OCI-LY7 (cell line): ENCODE data around the gene SOAT2. TPM values are rescaled to one million over a fixed set of nuclear protein-coding genes. Genes with fewer than 3 reads are reported as not detected.

Experiments used
- BruUV-seq: library from RNA; stranded (reverse); fragments of 400-500 nt; replicated peaks from 2 replicates; lab custom pipeline; 2021; lab: Mats Ljungman, UMichigan
- CTCF ChIA-PET: fragments of 300-600 bp; sonication (Branson Sonifier 250); formaldehyde crosslinking; loops from one replicate; lab custom pipeline; 2022; ENCODE audit warnings: antibody characterized with exemption; ENCODE audit not compliant: unreplicated experiment; lab: Charles Lee
- POLR2A ChIA-PET: fragments of 300-600 bp; sonication (Branson Sonifier 250); formaldehyde crosslinking; loops from one replicate; lab custom pipeline; 2022; ENCODE audit warnings: antibody characterized with exemption; lab: Charles Lee
- DNase-seq: peaks from one replicate; pipeline ENCODE4 v3.0.0-alpha.2; 2015; ENCODE audit warnings: low spot score
- H2AFZ ChIP-seq: fragments of 200-600 bp; sonication (generic), shearing (Covaris generic); 2 replicates; pipeline ENCODE4 v1.6.1; 2014; ENCODE audit warnings: mild to moderate bottlenecking, antibody characterized with exemption, low read length, moderate library complexity
- H3K27ac ChIP-seq: fragments of 200-600 bp; sonication (generic); 2 replicates; pipeline ENCODE4 v1.5.1; 2014; ENCODE audit warnings: mixed run types, low read depth, mild to moderate bottlenecking, moderate library complexity, low read length, inconsistent platforms; ENCODE audit not compliant: poor library complexity, severe bottlenecking
- H3K36me3 ChIP-seq: fragments of 200-600 bp; sonication (generic); 2 replicates; pipeline ENCODE4 v1.6.1; 2014; ENCODE audit warnings: mild to moderate bottlenecking, antibody characterized with exemption, low read length, moderate library complexity, mixed read lengths; ENCODE audit not compliant: insufficient read depth
- H3K4me1 ChIP-seq: fragments of 200-600 bp; sonication (generic); 2 replicates; pipeline ENCODE4 v1.5.1; 2014; ENCODE audit warnings: mild to moderate bottlenecking, low read length; ENCODE audit not compliant: insufficient read depth, poor library complexity, severe bottlenecking
- H3K4me2 ChIP-seq: fragments of 200-600 bp; sonication (generic); 2 replicates; pipeline ENCODE4 v1.6.1; 2014; ENCODE audit warnings: mild to moderate bottlenecking, low read length
- H3K4me3 ChIP-seq: fragments of 200-600 bp; sonication (generic); 2 replicates; pipeline ENCODE4 v1.5.1; 2014; ENCODE audit warnings: mild to moderate bottlenecking, low read depth, low read length; ENCODE audit not compliant: poor library complexity, severe bottlenecking
- H3K79me2 ChIP-seq: fragments of 200-600 bp; sonication (generic); 2 replicates; pipeline ENCODE4 v1.6.1; 2016; ENCODE audit warnings: low read depth, mild to moderate bottlenecking, low read length, moderate library complexity, mixed read lengths; ENCODE audit not compliant: insufficient read depth
- H3K9me2 ChIP-seq: fragments of 200-600 bp; sonication (generic); 2 replicates; pipeline ENCODE4 v1.6.1; 2016; ENCODE audit warnings: mild to moderate bottlenecking, low read length, mixed read lengths; ENCODE audit not compliant: insufficient read depth
- H3K9me3 ChIP-seq: fragments of 200-600 bp; sonication (generic); 2 replicates; pipeline ENCODE4 v1.6.1; 2014; ENCODE audit warnings: mild to moderate bottlenecking, mixed run types, low read length, mixed read lengths
- H4K20me1 ChIP-seq: fragments of 200-600 bp; sonication (generic); 2 replicates; pipeline ENCODE4 v1.6.1; 2014; ENCODE audit warnings: mild to moderate bottlenecking, antibody characterized with exemption, low read length, moderate library complexity, mixed read lengths; ENCODE audit not compliant: insufficient read depth
- EZH2phosphoT487 ChIP-seq: fragments of 200-600 bp; sonication (generic); IDR thresholded peaks from 2 replicates; pipeline ENCODE4 v1.6.1; 2018; ENCODE audit warnings: low read depth, borderline replicate concordance, mild to moderate bottlenecking, mixed run types, antibody characterized with exemption, low read length, moderate library complexity, mixed read lengths
- intact Hi-C: fragments of 100-400 bp; cut with micrococcal nuclease; formaldehyde crosslinking; loops from one replicate; pipeline ENCODE4 v1.10.0; 2022; ENCODE audit not compliant: unreplicated experiment
- total RNA-seq, 2 experiments: library from RNA; depleted of rRNA in 1 of 2; stranded (reverse); fragments of >200 nt in 1 of 2; shearing (Covaris generic) in 1 of 2; gene quantifications; 2 replicates each; pipeline ENCODE4 v1.2.3, GENCODE V29; 2014 to 2022
- TF ChIP-seq, protein P1 (sequence below): fragments of 200-600 bp; sonication (generic); conservative IDR thresholded peaks from 2 replicates; pipeline ENCODE4 v1.5.1; 2014; ENCODE audit warnings: mild to moderate bottlenecking, antibody characterized with exemption, low read length, moderate library complexity, mixed read lengths

Gene SOAT2
- total RNA-seq, 2 experiments from 2014 or later = 0.06 to 1.8 TPM

DNA sequence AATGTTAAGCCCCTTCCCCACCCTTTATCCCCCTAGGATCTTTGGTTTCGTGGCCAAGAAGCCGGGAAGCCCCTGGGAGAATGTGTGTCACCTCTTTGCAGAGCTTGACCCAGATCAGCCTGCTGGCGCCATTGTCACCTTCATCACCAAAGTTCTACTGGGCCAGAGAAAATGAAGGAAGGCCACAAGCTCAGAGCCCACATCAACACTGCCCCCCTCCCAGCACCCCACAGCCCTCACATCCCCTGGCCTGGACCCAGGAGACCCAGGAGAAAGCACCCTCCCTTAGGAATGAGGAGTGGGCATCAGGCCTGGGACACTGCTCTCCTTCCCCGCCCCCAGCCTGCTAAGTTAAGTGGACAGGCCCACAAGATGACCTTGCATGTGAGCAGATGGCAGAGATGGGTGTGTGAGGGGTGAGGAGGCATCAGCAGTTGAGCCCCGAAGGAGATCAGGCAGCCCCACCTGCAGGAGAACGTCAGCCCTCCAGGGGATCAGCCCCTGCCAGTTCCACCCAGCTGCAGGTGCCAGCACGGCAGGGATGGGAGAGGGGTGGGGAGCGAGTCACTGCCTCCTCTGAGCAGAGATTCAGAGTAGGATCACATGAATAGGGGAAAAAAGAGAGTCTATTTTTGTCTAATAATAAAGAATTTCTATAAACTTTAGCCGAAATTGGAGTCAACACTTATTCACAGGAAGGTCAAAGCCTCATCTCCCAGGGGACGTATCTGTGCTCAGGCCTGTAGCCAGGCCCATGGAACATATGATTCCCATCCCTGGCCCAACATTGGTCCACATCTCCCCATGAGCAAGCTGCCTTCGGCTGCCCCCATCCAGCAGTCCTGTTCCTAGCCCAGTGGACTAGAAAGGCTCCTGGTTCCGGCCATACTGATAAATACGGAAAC, 39.3 kb upstream of the SOAT2 start:
- peaks cover 17% of the 10 kb centered on the region; the same call in 1 of the 2 replicates for H3K36me3 ChIP-seq
- no peak for TF ChIP-seq EZH2phosphoT487
- TF ChIP-seq, protein P1, sequence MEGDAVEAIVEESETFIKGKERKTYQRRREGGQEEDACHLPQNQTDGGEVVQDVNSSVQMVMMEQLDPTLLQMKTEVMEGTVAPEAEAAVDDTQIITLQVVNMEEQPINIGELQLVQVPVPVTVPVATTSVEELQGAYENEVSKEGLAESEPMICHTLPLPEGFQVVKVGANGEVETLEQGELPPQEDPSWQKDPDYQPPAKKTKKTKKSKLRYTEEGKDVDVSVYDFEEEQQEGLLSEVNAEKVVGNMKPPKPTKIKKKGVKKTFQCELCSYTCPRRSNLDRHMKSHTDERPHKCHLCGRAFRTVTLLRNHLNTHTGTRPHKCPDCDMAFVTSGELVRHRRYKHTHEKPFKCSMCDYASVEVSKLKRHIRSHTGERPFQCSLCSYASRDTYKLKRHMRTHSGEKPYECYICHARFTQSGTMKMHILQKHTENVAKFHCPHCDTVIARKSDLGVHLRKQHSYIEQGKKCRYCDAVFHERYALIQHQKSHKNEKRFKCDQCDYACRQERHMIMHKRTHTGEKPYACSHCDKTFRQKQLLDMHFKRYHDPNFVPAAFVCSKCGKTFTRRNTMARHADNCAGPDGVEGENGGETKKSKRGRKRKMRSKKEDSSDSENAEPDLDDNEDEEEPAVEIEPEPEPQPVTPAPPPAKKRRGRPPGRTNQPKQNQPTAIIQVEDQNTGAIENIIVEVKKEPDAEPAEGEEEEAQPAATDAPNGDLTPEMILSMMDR = no peak
- H3K27ac ChIP-seq = no peak overlapping the region
- no peak overlapping the region for H3K4me3 ChIP-seq
- H2AFZ ChIP-seq = no peak overlapping the region
- intact Hi-C loops = no loop called here
- H3K79me2 ChIP-seq = no peaks in the 10 kb centered on the region
- no peaks in the 10 kb centered on the region for H3K9me2 ChIP-seq
- no peaks in the 10 kb centered on the region for H4K20me1 ChIP-seq
- no peak overlapping the region for H3K4me2 ChIP-seq
- DNase-seq = no peak
- no peaks in the 10 kb centered on the region for H3K4me1 ChIP-seq
- POLR2A ChIA-PET = interaction anchor here (0.6 to 2.9 kb wide), 3 partner anchors 16 to 127 kb away, joined by 3 to 12 read pairs (median 3); partner anchors contain the start of gene SPRYD3
- H3K9me3 ChIP-seq = no peaks in the 10 kb centered on the region
- BruUV-seq = no TSS peak
- CTCF ChIA-PET = interaction anchor here (0.6 kb wide), 2 partner anchors 19 to 130 kb away, joined by 3 to 4 read pairs; no protein-coding TSS in a partner anchor

DNA sequence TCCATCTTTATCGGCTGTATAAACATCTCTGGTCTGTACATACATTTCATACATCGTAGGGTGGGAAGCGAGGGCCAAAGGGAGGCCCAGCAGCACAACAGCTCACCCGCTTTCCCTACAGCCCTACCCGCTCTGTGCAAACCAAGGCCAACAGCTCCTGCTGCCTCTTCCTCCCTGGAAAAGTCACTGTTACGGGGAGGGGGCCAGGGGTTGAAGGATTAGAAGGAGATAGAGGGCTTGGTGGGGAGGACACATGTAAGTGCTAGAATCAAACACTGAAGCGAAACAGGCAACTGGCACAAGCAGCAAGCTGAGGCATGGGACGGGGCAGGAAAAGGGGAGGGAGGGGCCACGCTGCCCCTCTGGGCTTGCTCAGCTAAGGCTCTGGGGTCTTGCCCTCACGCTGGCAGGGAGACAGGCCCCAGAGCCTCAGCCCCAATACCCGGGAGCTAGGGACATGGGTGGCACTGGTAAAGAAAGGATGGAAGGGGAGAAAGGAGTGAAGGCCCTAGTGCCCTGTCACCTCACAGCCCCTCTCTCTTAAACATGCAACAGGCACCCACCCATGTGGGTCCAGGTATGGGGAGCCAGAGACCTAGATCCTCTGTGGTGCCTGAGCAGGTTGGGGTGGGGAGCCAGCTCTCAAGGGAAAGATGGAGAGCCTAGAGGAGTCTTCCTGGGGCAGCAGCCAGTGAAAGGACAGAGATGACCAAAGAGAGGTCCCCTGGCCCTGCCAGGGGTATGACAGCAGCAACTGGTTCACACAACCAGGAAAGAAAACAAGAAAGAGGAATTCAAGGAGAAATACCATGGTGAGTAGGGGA, 38.5 kb upstream of the SOAT2 start:
- Histone ChIP-seq H3K9me3 (no peaks in the 10 kb centered on the region), H3K27ac (no peak overlapping the region), H3K36me3 (peaks cover 17% of the 10 kb centered on the region; the same call in 1 of the 2 replicates), H3K4me1 (no peaks in the 10 kb centered on the region), H2AFZ (no peak overlapping the region), H3K4me2 (no peak overlapping the region), H4K20me1 (no peaks in the 10 kb centered on the region), H3K79me2 (no peaks in the 10 kb centered on the region), H3K9me2 (no peaks in the 10 kb centered on the region), H3K4me3 (no peak overlapping the region)
- CTCF ChIA-PET = interaction anchor here (0.6 to 2.1 kb wide), 5 partner anchors 8 to 129 kb away, joined by 3 to 13 read pairs (median 7); partner anchors contain the start of gene SPRYD3
- BruUV-seq = no TSS peak
- intact Hi-C loops = no loop called here
- POLR2A ChIA-PET = interaction anchor here (1.4 to 2.9 kb wide), 2 partner anchors 15 to 38 kb away, joined by 9 to 12 read pairs; partner anchors contain the start of genes SOAT2 and SPRYD3
- TF ChIP-seq, protein P1 = no peak
- TF ChIP-seq EZH2phosphoT487 = no peak
- no peak for DNase-seq
